Measurements from ENCODE around the gene TFF3. TPM values are rescaled to one million over a fixed set of nuclear protein-coding genes. Genes with fewer than 3 reads are reported as not detected.

TFF3 gene
- total RNA-seq, 2 donors from 2014 or later = 2,373 to 4,154 TPM

DNA sequence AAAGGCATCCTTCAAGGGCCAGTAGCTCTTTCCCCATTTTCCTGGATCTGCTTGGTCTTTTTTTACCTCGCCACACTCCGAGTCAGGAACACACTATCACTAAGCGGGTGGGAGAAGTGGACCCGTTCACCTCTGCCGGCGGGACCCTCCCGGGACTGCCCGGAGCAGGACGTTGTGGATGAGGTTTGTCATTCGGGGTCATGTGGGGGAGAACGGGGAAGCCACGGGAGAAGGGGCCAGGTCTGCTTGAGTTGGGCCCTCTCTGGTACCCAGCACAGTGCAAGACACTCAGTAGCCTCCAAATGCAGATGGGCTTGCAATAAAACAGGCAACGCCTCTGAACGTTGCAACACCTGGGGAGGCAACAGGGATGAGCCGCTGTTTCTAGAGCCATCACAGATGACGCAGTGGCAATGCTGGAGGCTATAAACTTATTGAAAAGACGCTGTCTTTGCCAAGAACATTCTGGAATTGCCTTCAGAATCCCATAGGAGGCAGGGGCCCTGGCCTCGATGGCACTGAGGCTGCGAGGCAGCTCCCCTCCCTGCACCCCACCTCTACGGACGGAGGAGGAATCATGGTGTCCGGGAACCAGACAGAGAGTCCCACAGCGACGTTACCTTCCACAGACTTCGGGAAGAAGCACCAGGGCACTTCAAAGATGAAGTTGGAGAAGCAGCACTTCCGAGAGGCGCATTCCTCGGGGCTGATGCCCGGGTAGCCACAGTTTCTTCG is 31.8 kb upstream of the TFF3 start:
- Histone ChIP-seq H3K27me3 (no peaks in the 10 kb centered on the region), H3K27ac (no peak overlapping the region), H3K9ac (ENCODE audit: low read depth in 2 of 2, low read length in 2 of 2) (no peak overlapping the region), H3K36me3 (no peaks in the 10 kb centered on the region), H3K4me3 (no peak overlapping the region), H3K4me1 (no peaks in the 10 kb centered on the region), H3K9me3 (no peaks in the 10 kb centered on the region)
- intact Hi-C loops (cut with DNase I) = no loop called here
- TF ChIP-seq, protein P1, sequence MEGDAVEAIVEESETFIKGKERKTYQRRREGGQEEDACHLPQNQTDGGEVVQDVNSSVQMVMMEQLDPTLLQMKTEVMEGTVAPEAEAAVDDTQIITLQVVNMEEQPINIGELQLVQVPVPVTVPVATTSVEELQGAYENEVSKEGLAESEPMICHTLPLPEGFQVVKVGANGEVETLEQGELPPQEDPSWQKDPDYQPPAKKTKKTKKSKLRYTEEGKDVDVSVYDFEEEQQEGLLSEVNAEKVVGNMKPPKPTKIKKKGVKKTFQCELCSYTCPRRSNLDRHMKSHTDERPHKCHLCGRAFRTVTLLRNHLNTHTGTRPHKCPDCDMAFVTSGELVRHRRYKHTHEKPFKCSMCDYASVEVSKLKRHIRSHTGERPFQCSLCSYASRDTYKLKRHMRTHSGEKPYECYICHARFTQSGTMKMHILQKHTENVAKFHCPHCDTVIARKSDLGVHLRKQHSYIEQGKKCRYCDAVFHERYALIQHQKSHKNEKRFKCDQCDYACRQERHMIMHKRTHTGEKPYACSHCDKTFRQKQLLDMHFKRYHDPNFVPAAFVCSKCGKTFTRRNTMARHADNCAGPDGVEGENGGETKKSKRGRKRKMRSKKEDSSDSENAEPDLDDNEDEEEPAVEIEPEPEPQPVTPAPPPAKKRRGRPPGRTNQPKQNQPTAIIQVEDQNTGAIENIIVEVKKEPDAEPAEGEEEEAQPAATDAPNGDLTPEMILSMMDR (IDR thresholded peaks at IDR 0.05) = no peak
- DNase-seq = peak; percentile 16

DNA sequence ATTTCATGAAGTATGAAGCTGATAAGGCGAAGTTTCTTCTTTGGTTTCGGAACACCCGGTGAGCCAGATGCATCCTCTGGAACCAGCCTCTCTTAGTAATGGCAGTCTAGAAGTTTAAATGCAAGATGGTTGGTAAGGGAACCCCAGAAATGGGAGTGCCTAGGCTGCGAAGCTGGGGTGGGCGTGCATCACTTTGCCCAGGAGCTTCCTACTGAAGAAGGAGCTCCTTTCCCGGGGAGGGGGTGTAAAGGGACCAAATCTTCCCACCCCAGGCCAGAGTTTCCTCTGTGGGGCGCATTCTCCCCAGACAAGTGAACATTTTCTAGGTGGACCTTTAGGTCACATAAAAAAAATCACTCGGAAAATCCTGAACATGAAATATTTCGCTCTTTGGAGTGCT is 31.2 kb upstream of the TFF3 start:
- Histone ChIP-seq H3K4me3 (no peak overlapping the region), H3K27me3 (no peaks in the 10 kb centered on the region), H3K9ac (ENCODE audit: low read depth in 2 of 2, low read length in 2 of 2) (no peak overlapping the region), H3K36me3 (no peaks in the 10 kb centered on the region), H3K4me1 (no peaks in the 10 kb centered on the region), H3K27ac (no peak overlapping the region), H3K9me3 (no peaks in the 10 kb centered on the region)
- DNase-seq = peak; percentile 10
- TF ChIP-seq, protein P1 (IDR thresholded peaks at IDR 0.05) = no peak
- intact Hi-C loops (cut with DNase I) = no loop called here

DNA sequence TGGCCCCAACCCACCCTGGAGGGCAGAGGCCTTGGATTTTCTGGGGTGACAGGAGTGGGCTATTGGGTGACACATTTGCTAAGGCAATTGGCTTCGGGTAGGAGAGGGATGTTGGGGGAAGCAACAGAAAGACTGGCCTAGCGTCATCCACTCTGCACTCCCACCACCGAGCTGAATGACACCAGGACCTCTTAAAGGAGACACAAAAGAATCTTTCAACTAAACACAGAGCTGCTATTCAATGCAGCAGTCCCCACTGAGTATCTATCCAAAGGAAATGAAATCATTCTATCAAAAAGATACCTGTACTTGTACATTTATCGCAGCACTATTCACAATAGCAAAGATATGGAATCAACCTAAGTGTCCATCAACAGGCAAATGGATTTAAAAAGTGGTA is 29.4 kb upstream of the TFF3 start:
- no peak for DNase-seq
- Histone ChIP-seq H3K9me3 (no peaks in the 10 kb centered on the region), H3K4me1 (no peaks in the 10 kb centered on the region), H3K27ac (no peak overlapping the region), H3K36me3 (no peaks in the 10 kb centered on the region), H3K9ac (ENCODE audit: low read depth in 2 of 2, low read length in 2 of 2) (no peak overlapping the region), H3K4me3 (no peak overlapping the region), H3K27me3 (no peaks in the 10 kb centered on the region)
- intact Hi-C loops (cut with DNase I) = no loop called here
- TF ChIP-seq, protein P1 (IDR thresholded peaks at IDR 0.05) = no peak

DNA sequence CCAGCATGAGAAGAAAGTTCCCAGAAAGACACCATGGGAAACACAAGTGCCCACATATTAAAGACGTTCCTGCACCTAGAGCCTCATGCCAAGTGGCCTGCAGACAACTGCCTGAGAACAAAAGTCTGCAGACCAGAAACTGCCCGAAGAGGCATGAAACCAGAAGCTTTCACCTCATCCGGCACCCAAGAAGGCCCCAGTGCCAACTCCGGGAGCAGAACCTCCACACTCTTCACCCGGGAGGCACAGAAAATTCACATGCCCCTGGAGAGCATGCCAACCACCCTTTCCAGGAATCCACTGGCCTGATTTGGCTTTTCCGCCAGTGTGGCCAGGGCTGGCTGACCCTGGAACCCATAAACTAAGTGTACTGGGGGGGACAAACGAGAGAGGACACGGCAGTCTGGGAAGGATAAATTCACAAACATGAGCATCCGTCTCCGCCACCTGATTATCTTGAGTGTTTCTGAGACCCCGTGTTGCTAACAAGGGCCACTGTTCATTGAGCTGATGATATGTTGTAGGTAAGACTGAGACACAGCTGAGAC is 28.8 kb upstream of the TFF3 start:
- H3K36me3 ChIP-seq = no peaks in the 10 kb centered on the region
- intact Hi-C loops (cut with DNase I) = no loop called here
- no peaks in the 10 kb centered on the region for H3K27me3 ChIP-seq
- no peak overlapping the region for H3K9ac ChIP-seq (ENCODE audit: low read depth in 2 of 2, low read length in 2 of 2)
- no peak overlapping the region for H3K27ac ChIP-seq
- H3K9me3 ChIP-seq = no peaks in the 10 kb centered on the region
- peak; percentile 13 for DNase-seq
- no peaks in the 10 kb centered on the region for H3K4me1 ChIP-seq
- H3K4me3 ChIP-seq = no peak overlapping the region
- TF ChIP-seq, protein P1 (IDR thresholded peaks at IDR 0.05) = no peak

DNA sequence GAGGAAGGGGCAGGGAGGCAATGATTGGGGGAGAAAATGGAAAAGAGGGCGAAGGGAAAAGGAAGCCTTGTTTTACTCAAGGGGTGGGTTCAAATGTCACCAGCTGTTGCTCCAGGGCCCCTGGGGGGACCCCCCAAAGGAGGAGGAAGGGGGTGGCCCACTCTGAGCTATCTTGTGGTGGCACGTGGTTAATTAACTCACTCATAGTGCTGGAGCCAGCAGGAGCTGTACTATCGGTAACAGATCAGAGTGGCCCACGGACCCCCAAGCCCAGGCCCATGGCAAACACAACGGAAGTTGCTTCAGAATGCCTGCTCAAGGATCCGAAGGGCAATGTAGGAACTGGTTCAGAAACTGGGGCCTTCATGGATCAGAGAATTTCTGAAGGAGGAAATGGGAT is 28.3 kb upstream of the TFF3 start:
- Histone ChIP-seq H3K4me3 (no peak overlapping the region), H3K4me1 (no peaks in the 10 kb centered on the region), H3K9ac (ENCODE audit: low read depth in 2 of 2, low read length in 2 of 2) (no peak overlapping the region), H3K9me3 (no peaks in the 10 kb centered on the region), H3K27me3 (no peaks in the 10 kb centered on the region), H3K27ac (no peak overlapping the region), H3K36me3 (no peaks in the 10 kb centered on the region)
- intact Hi-C loops (cut with DNase I) = no loop called here
- peak; percentile 15 for DNase-seq
- TF ChIP-seq, protein P1 (IDR thresholded peaks at IDR 0.05) = no peak
